ENCODE results near the gene ARGLU1. TPM values are rescaled to one million over a fixed set of nuclear protein-coding genes. Genes with fewer than 3 reads are reported as not detected.

ARGLU1 gene
- total RNA-seq, 3 donors from 2014 or later: 71.7 to 88.5 (median 84.8) TPM

DNA sequence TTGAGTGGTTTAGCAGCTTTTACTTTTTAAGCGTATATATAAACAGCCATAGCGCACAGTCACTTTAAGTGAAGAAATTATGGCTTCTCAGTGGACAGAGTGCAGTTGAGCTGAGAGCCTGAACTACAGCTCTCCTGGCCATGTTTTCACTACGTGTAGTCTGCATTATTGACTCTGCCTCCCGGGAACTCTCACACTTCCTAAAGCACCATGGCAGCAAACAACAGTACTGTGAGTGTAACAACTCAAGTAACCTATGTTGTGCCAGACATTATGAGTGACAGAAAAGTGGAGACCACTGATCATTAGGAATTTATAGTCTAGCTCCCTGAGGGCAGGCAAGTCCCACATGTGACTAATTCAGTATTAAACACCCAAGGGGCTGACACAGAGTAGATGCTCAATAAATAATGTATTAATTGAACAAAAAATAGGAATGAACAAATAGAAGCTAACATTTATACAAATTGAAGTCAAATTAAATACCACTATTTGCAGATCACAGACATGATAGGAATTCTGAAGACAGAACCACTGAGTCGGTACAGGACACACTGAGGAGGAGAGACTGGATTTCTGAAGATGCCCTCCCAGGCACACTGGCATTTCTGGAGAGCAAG is 52.2 kb downstream of the ARGLU1 start:
- Histone ChIP-seq H3K4me3 (no peak overlapping the region), H3K36me3 (ENCODE audit: low read depth) (no peaks in the 10 kb centered on the region), H3K9me3 (no peaks in the 10 kb centered on the region), H3K4me1 (ENCODE audit: low read depth) (no peaks in the 10 kb centered on the region)
- intact Hi-C loops (cut with DNase I, micrococcal nuclease): no loop called here
- DNase-seq (no peak), ATAC-seq (no peak)
- TF ChIP-seq, protein P1, sequence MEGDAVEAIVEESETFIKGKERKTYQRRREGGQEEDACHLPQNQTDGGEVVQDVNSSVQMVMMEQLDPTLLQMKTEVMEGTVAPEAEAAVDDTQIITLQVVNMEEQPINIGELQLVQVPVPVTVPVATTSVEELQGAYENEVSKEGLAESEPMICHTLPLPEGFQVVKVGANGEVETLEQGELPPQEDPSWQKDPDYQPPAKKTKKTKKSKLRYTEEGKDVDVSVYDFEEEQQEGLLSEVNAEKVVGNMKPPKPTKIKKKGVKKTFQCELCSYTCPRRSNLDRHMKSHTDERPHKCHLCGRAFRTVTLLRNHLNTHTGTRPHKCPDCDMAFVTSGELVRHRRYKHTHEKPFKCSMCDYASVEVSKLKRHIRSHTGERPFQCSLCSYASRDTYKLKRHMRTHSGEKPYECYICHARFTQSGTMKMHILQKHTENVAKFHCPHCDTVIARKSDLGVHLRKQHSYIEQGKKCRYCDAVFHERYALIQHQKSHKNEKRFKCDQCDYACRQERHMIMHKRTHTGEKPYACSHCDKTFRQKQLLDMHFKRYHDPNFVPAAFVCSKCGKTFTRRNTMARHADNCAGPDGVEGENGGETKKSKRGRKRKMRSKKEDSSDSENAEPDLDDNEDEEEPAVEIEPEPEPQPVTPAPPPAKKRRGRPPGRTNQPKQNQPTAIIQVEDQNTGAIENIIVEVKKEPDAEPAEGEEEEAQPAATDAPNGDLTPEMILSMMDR (IDR thresholded peaks at IDR 0.05): no peak

- DNase-seq (no peak), ATAC-seq (no peak)
- Histone ChIP-seq H3K4me1 (ENCODE audit: low read depth) (no peaks in the 10 kb centered on the region), H3K36me3 (ENCODE audit: low read depth) (no peaks in the 10 kb centered on the region), H3K4me3 (no peak overlapping the region), H3K9me3 (no peaks in the 10 kb centered on the region)
- intact Hi-C loops (cut with DNase I, micrococcal nuclease): no loop called here
- TF ChIP-seq, protein P1 (IDR thresholded peaks at IDR 0.05): no peak
Measured at GRCh38 chr13:106514928-106515634, 52.9 kb downstream of the ARGLU1 start.

DNA sequence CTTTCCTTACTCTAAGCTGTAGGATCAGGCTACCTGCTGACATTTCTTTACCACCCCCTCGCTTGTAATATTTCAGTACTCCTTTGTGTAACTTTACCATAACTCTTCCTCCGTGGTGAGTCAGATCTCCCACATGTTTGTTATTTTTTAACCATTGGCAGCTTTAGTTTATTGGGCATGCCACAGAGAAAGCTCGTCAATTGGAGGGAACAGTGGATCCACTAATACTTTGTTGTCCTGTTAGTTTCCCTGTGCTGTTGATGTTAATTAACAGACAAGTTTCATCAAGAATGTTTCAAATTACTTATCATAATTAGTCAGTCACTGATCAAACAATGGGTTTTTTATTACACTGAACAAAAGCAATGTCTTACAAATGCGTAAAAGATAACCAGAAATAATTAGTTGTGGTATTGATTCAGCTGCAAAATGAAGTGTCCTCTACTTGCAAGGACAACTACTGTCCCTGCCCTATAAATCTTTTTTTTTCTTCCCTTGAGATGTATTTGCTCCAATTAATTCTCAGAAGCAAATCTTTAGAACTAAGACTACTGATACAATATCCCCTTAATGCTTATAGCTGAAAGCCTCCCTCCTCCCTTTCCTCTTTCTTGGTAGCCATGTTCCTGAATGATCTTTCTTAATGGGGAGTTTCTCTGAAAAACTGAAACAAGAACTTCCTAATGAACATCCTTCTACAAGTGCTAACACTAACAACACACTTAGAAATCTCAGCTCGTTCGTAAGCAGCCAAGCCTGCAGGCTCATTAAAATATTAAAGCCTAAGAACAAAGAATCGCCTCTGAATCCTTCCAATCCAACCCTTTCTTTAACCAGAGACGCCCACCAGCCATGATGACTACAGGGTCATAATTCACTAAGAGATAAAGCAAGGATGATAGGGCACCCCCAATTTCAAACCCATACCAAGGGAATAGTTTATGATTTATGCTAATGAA is 54.6 kb downstream of the ARGLU1 start:
- ATAC-seq: peak; percentile 17
- intact Hi-C loops (cut with DNase I, micrococcal nuclease): no loop called here

GRCh38 chr13:106507560-106508274 is 60.2 kb downstream of the ARGLU1 start:
- no peak for DNase-seq
- TF ChIP-seq, protein P1 (IDR thresholded peaks at IDR 0.05): no peak
- no peak for ATAC-seq
- no peaks in the 10 kb centered on the region for H3K4me1 ChIP-seq (ENCODE audit: low read depth)
- intact Hi-C loops (cut with DNase I, micrococcal nuclease): no loop called here
- H3K4me3 ChIP-seq: no peak overlapping the region
- H3K9me3 ChIP-seq: no peaks in the 10 kb centered on the region
- H3K36me3 ChIP-seq (ENCODE audit: low read depth): no peaks in the 10 kb centered on the region

More for the DNA sequence above, 54.6 kb downstream of the ARGLU1 start:
- no peak overlapping the region for H3K4me3 ChIP-seq
- H3K36me3 ChIP-seq (ENCODE audit: low read depth): no peaks in the 10 kb centered on the region
- DNase-seq: no peak
- no peaks in the 10 kb centered on the region for H3K9me3 ChIP-seq
- TF ChIP-seq, protein P1 (IDR thresholded peaks at IDR 0.05): no peak
- no peaks in the 10 kb centered on the region for H3K4me1 ChIP-seq (ENCODE audit: low read depth)

DNA sequence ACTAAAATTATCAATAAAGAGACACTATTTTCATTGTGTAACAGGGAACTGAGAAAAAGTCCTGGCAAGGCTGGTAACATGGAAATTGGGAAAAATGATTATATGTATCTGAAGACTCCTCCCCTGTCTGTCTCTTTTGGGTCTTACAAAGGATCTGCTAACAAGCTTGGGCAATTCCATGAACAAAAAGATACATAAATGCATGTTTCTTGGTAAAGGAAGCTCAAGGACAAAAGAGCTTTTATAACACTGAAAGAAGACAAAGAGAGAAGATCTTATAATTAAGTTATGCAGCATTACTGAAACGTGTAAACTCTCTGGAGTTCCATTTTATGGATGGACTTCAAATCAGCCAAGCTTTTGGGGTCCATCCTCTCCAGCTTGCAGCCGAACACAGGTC is 61.7 kb downstream of the ARGLU1 start:
- Histone ChIP-seq H3K9me3 (no peaks in the 10 kb centered on the region), H3K4me3 (no peak overlapping the region), H3K36me3 (ENCODE audit: low read depth) (no peaks in the 10 kb centered on the region), H3K4me1 (ENCODE audit: low read depth) (no peaks in the 10 kb centered on the region)
- TF ChIP-seq, protein P1 (IDR thresholded peaks at IDR 0.05): no peak
- DNase-seq: no peak
- intact Hi-C loops (cut with DNase I, micrococcal nuclease): no loop called here
- no peak for ATAC-seq

All from mucosa of descending colon (tissue), 3 donors.